HCT116 (cell line): ENCODE measurements around the gene PI4KA.

ENCODE experiments used
- CEBPB ChIP-seq: IDR thresholded peaks from 2 replicates; pipeline ENCODE4 v1.6.1; 2012; ENCODE audit warnings: low read depth
- EZH2 ChIP-seq: fragments of 200-600 bp; sonication (generic); IDR thresholded peaks from 2 replicates; pipeline ENCODE4 v1.6.1; 2017; ENCODE audit warnings: antibody characterized with exemption, mixed run types
- FOSL1 ChIP-seq: IDR thresholded peaks from 2 replicates; pipeline ENCODE4 v1.6.1; 2012; ENCODE audit warnings: low read depth
- POLR2A ChIP-seq: IDR thresholded peaks from 2 replicates; pipeline ENCODE4 v1.7.0; 2011; ENCODE audit warnings: borderline replicate concordance; ENCODE audit not compliant: insufficient read depth, insufficient read length; ENCODE audit errors: extremely low read depth
- POLR2AphosphoS5 ChIP-seq: IDR thresholded peaks from 2 replicates; pipeline ENCODE4 v1.6.1; 2011; ENCODE audit warnings: mild to moderate bottlenecking, low read depth, low read length, moderate library complexity
- RAD21 ChIP-seq: IDR thresholded peaks from 2 replicates; pipeline ENCODE4 v1.6.1; 2012; ENCODE audit warnings: low read depth, mild to moderate bottlenecking
- ZNF274 ChIP-seq: fragments of 200-500 bp; sonication (Bioruptor generic); IDR thresholded peaks from 2 replicates; pipeline ENCODE4 v1.6.1; 2014; ENCODE audit warnings: mild to moderate bottlenecking, low read depth, low read length, inconsistent platforms
- TF ChIP-seq, protein P1 (sequence below), 3 experiments: fragments of 200-600 bp in 1 of 3; sonication (generic) in 1 of 3; IDR thresholded peaks in 2 of 3; conservative IDR thresholded peaks in 1 of 3; 2 replicates each; pipeline ENCODE4 v1.5.1; 2012 to 2017; ENCODE audit warnings: low read depth in 2 of 3, low read length in 2 of 3, antibody characterized with exemption in 1 of 3, borderline replicate concordance in 1 of 3, control low read depth in 1 of 3, mild to moderate bottlenecking in 1 of 3, mixed read lengths in 1 of 3, mixed run types in 1 of 3, moderate library complexity in 1 of 3; ENCODE audit not compliant: insufficient read depth in 1 of 3
- TF ChIP-seq, protein P2 (sequence below): IDR thresholded peaks from 2 replicates; pipeline ENCODE4 v1.6.1; 2011; ENCODE audit warnings: mild to moderate bottlenecking, low read length, moderate library complexity; ENCODE audit not compliant: insufficient replicate concordance; ENCODE audit errors: extremely low read depth
- TF ChIP-seq, protein P3 (sequence below): IDR thresholded peaks from 2 replicates; pipeline ENCODE4 v1.6.1; 2012
- TF ChIP-seq, protein P4 (sequence below): IDR thresholded peaks from 2 replicates; pipeline ENCODE4 v1.6.1; 2012; ENCODE audit warnings: low read depth

DNA sequence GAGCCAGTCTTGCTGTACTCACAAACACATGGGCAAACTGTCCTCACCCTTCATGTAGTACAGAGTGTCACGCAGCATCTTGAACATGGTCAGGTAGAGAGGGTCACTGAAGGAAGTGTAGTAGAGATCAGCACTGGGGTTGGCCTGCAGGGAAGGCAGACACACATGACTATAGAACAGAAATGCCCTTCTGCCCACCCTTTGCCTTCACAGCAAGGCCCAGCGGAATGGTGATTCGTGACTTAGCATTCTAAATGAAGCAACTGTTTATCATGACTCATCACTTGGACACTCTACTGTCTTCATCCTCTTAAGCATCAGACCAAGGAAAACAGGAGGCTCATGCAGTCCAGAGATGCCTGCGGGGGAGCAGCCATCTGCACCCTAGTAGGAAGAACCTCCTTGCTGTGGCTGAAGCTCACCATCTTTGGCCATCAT, 51.3 kb downstream of the PI4KA start:
- TF ChIP-seq, protein P1, sequence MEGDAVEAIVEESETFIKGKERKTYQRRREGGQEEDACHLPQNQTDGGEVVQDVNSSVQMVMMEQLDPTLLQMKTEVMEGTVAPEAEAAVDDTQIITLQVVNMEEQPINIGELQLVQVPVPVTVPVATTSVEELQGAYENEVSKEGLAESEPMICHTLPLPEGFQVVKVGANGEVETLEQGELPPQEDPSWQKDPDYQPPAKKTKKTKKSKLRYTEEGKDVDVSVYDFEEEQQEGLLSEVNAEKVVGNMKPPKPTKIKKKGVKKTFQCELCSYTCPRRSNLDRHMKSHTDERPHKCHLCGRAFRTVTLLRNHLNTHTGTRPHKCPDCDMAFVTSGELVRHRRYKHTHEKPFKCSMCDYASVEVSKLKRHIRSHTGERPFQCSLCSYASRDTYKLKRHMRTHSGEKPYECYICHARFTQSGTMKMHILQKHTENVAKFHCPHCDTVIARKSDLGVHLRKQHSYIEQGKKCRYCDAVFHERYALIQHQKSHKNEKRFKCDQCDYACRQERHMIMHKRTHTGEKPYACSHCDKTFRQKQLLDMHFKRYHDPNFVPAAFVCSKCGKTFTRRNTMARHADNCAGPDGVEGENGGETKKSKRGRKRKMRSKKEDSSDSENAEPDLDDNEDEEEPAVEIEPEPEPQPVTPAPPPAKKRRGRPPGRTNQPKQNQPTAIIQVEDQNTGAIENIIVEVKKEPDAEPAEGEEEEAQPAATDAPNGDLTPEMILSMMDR (IDR thresholded peaks at IDR 0.05 in 2 of 3, conservative IDR thresholded peaks at IDR 0.05 in 1 of 3; ENCODE audit: borderline replicate concordance in 1 of 3, insufficient read depth in 1 of 3, low read depth in 2 of 3, low read length in 2 of 3), result no peak
- TF ChIP-seq EZH2, result no peak
- no peak for TF ChIP-seq POLR2AphosphoS5
- peak; percentile 47; the same call in 1 of the 2 replicates for TF ChIP-seq CEBPB
- TF ChIP-seq, protein P2, sequence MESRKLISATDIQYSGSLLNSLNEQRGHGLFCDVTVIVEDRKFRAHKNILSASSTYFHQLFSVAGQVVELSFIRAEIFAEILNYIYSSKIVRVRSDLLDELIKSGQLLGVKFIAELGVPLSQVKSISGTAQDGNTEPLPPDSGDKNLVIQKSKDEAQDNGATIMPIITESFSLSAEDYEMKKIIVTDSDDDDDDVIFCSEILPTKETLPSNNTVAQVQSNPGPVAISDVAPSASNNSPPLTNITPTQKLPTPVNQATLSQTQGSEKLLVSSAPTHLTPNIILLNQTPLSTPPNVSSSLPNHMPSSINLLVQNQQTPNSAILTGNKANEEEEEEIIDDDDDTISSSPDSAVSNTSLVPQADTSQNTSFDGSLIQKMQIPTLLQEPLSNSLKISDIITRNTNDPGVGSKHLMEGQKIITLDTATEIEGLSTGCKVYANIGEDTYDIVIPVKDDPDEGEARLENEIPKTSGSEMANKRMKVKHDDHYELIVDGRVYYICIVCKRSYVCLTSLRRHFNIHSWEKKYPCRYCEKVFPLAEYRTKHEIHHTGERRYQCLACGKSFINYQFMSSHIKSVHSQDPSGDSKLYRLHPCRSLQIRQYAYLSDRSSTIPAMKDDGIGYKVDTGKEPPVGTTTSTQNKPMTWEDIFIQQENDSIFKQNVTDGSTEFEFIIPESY, result no peak
- no peak for TF ChIP-seq RAD21
- TF ChIP-seq, protein P3, sequence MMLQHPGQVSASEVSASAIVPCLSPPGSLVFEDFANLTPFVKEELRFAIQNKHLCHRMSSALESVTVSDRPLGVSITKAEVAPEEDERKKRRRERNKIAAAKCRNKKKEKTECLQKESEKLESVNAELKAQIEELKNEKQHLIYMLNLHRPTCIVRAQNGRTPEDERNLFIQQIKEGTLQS, result no peak
- no peak for TF ChIP-seq POLR2A
- TF ChIP-seq ZNF274, result no peak
- TF ChIP-seq, protein P4, sequence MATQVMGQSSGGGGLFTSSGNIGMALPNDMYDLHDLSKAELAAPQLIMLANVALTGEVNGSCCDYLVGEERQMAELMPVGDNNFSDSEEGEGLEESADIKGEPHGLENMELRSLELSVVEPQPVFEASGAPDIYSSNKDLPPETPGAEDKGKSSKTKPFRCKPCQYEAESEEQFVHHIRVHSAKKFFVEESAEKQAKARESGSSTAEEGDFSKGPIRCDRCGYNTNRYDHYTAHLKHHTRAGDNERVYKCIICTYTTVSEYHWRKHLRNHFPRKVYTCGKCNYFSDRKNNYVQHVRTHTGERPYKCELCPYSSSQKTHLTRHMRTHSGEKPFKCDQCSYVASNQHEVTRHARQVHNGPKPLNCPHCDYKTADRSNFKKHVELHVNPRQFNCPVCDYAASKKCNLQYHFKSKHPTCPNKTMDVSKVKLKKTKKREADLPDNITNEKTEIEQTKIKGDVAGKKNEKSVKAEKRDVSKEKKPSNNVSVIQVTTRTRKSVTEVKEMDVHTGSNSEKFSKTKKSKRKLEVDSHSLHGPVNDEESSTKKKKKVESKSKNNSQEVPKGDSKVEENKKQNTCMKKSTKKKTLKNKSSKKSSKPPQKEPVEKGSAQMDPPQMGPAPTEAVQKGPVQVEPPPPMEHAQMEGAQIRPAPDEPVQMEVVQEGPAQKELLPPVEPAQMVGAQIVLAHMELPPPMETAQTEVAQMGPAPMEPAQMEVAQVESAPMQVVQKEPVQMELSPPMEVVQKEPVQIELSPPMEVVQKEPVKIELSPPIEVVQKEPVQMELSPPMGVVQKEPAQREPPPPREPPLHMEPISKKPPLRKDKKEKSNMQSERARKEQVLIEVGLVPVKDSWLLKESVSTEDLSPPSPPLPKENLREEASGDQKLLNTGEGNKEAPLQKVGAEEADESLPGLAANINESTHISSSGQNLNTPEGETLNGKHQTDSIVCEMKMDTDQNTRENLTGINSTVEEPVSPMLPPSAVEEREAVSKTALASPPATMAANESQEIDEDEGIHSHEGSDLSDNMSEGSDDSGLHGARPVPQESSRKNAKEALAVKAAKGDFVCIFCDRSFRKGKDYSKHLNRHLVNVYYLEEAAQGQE, result no peak
- TF ChIP-seq FOSL1, result peak; percentile 47; the same call in 1 of the 2 replicates
